ENCODE data around the gene TAPBP. TPM values are rescaled to one million over a fixed set of nuclear protein-coding genes. Genes with fewer than 3 reads are reported as not detected.
A peak's percentile ranks its signal among the peaks of the same experiment; 100 is the strongest.
"Not testable (repeated sequence)": the region's sequence is repeated elsewhere in the genome, so short reads cannot be mapped to it uniquely, and the experiment has no call there.

TAPBP gene
- total RNA-seq, 2 donors from 2014 or later = 50.3 to 108 TPM

- intact Hi-C loops (cut with DNase I) = no loop called here
- WGBS, 2 donors = 83 to 84% methylated on average over 5 of the region's 5 CpGs
- Histone ChIP-seq H3K4me3 (no peak overlapping the region), H3K27me3 (no peaks in the 10 kb centered on the region), H3K27ac (no peak overlapping the region), H3K4me1 (no peaks in the 10 kb centered on the region), H3K9me3 (no peaks in the 10 kb centered on the region), H3K36me3 (replicated peaks in 1 of 2; ENCODE audit: insufficient read depth in 1 of 2, low read depth in 2 of 2) (no peaks in the 10 kb centered on the region)
- no peak for DNase-seq
- TF ChIP-seq POLR2A (IDR thresholded peaks at IDR 0.05) (no peak), CTCF (IDR thresholded peaks at IDR 0.05) (no peak)
- ATAC-seq = no peak
Observed at GRCh38 chr6:33347816-33348215, 33.9 kb upstream of the TAPBP start.

- intact Hi-C loops (cut with DNase I); H3K36me3 ChIP-seq (replicated peaks in 1 of 2; ENCODE audit: insufficient read depth in 1 of 2, low read depth in 2 of 2); H3K4me3 ChIP-seq; DNase-seq; H3K27me3 ChIP-seq; H3K4me1 ChIP-seq; H3K9me3 ChIP-seq; H3K27ac ChIP-seq; ATAC-seq: not testable (repeated sequence)
- WGBS, 2 donors = 70 to 78% methylated on average over 5 of the region's 5 CpGs
Observed at GRCh38 chr6:33346972-33347371, 33.1 kb upstream of the TAPBP start.

GRCh38 chr6:33344701-33345697 lies 31.1 kb upstream of the TAPBP start:
- peak; percentile 71 for ATAC-seq
- WGBS, 2 donors = 18 to 20% methylated on average over 21 to 22 of the region's 22 CpGs
- Histone ChIP-seq H3K27ac (peak overlapping the region in 1 of 4 donors; percentile 12), H3K4me3 (no peak overlapping the region), H3K4me1 (no peaks in the 10 kb centered on the region), H3K9me3 (no peaks in the 10 kb centered on the region), H3K27me3 (no peaks in the 10 kb centered on the region), H3K36me3 (replicated peaks in 1 of 2; ENCODE audit: insufficient read depth in 1 of 2, low read depth in 2 of 2) (no peaks in the 10 kb centered on the region)
- DNase-seq = peak; percentile 62 to 74 (median 68)
- intact Hi-C loops (cut with DNase I) = no loop called here
- TF ChIP-seq POLR2A (IDR thresholded peaks at IDR 0.05) = no peak
- TF ChIP-seq CTCF (IDR thresholded peaks at IDR 0.05) = peak; percentile 41 to 77 (median 62)

- TF ChIP-seq CTCF (IDR thresholded peaks at IDR 0.05) (no peak), POLR2A (IDR thresholded peaks at IDR 0.05) (no peak)
- Histone ChIP-seq H3K27ac (no peak overlapping the region), H3K27me3 (no peaks in the 10 kb centered on the region), H3K36me3 (replicated peaks in 1 of 2; ENCODE audit: insufficient read depth in 1 of 2, low read depth in 2 of 2) (no peaks in the 10 kb centered on the region), H3K4me1 (no peaks in the 10 kb centered on the region), H3K4me3 (no peak overlapping the region), H3K9me3 (no peaks in the 10 kb centered on the region)
- ATAC-seq = no peak
- intact Hi-C loops (cut with DNase I) = no loop called here
- no peak for DNase-seq
- 48 to 80% methylated on average over 6 of the region's 6 CpGs for WGBS, 2 donors
Observed at GRCh38 chr6:33343953-33344611, 30.2 kb upstream of the TAPBP start.

- intact Hi-C loops (cut with DNase I); H3K4me1 ChIP-seq; H3K27ac ChIP-seq; H3K4me3 ChIP-seq; DNase-seq; H3K36me3 ChIP-seq (replicated peaks in 1 of 2; ENCODE audit: insufficient read depth in 1 of 2, low read depth in 2 of 2); H3K27me3 ChIP-seq; H3K9me3 ChIP-seq; ATAC-seq: not testable (repeated sequence)
- 83 to 90% methylated on average over 6 to 7 of the region's 7 CpGs for WGBS, 2 donors
Observed at GRCh38 chr6:33343606-33343952, 29.7 kb upstream of the TAPBP start.
